Spleen (tissue), 13 donors: ENCODE data around the gene SERPINA4. TPM values are rescaled to one million over a fixed set of nuclear protein-coding genes. Genes with fewer than 3 reads are reported as not detected.

Source experiments
- DNase-seq: peaks from one replicate; pipeline ENCODE4 v3.0.0-alpha.2; 2020
- H3K27ac ChIP-seq, 8 donors: fragments of 200-600 bp; sonication (generic) in 7 of 8; 1 replicate in 4 of 8; 2 replicates in 4 of 8; pipeline versions ENCODE4 v1.5.0 to v1.8.0; 2016 to 2021; ENCODE audit warnings: inconsistent platforms in 4 of 8, mild to moderate bottlenecking in 4 of 8, moderate library complexity in 1 of 8
- H3K27me3 ChIP-seq, 7 donors: fragments of 200-600 bp; sonication (generic) in 6 of 7; replicated peaks in 1 of 7; 1 replicate in 4 of 7; 2 replicates in 3 of 7; pipeline versions ENCODE4 v1.5.0 to v1.8.0; 2016 to 2021; ENCODE audit warnings: inconsistent platforms in 3 of 7, mild to moderate bottlenecking in 1 of 7
- H3K36me3 ChIP-seq, 6 donors: fragments of 200-600 bp; sonication (generic) in 5 of 6; 1 replicate in 4 of 6; 2 replicates in 2 of 6; pipeline versions ENCODE4 v1.5.0 to v1.8.0; 2016 to 2021; ENCODE audit warnings: inconsistent platforms in 2 of 6
- H3K4me1 ChIP-seq, 6 donors: fragments of 200-600 bp; sonication (generic) in 5 of 6; 1 replicate in 3 of 6; 2 replicates in 3 of 6; pipeline versions ENCODE4 v1.5.0 to v1.8.0; 2016 to 2021; ENCODE audit warnings: inconsistent platforms in 3 of 6
- H3K4me3 ChIP-seq, 8 donors: fragments of 200-600 bp; sonication (generic) in 7 of 8; 1 replicate in 4 of 8; 2 replicates in 4 of 8; pipeline versions ENCODE4 v1.5.0 to v1.8.0; 2016 to 2021; ENCODE audit warnings: inconsistent platforms in 4 of 8, mild to moderate bottlenecking in 4 of 8, moderate library complexity in 2 of 8
- H3K9me3 ChIP-seq, 8 donors: fragments of 200-600 bp; sonication (generic) in 7 of 8; 1 replicate in 4 of 8; 2 replicates in 4 of 8; pipeline versions ENCODE4 v1.5.0 to v1.8.0; 2016 to 2021; ENCODE audit warnings: inconsistent platforms in 4 of 8
- POLR2A ChIP-seq, 3 donors: fragments of 450-650 bp; IDR thresholded peaks; one replicate each; pipeline ENCODE4 v1.5.1; 2017; ENCODE audit warnings: antibody characterized with exemption in 3 of 3, mild to moderate bottlenecking in 1 of 3
- POLR2AphosphoS5 ChIP-seq, 3 donors: sonication (generic); formaldehyde crosslinking; IDR thresholded peaks; one replicate each; pipeline ENCODE4 v1.5.1; 2017; ENCODE audit warnings: antibody characterized with exemption in 3 of 3
- WGBS, 5 donors: extraction: QIAGEN DNeasy Blood & Tissue Kit in 3 of 5; methylation state at CpG; one replicate each; pipeline versions ENCODE4 v1.1.5 to v1.1.7; 2013 to 2018; 5-methylcytosine and 5-hydroxymethylcytosine counted together
- intact Hi-C: fragments of 100-400 bp; cut with DNase I; formaldehyde crosslinking; loops from one replicate; pipeline ENCODE4 v1.15.0; 2023; ENCODE audit warnings: low total_unique reads
- long read RNA-seq, 2 donors: transcript quantifications; one replicate each; lab custom pipeline, GENCODE V29; 2026
- polyA plus RNA-seq, 3 donors: library from polyadenylated mRNA; stranded (reverse); fragments of 200-250 nt; gene quantifications; one replicate each; pipeline ENCODE4 v1.2.1, GENCODE V29; 2013
- total RNA-seq, 7 donors: library from RNA; depleted of rRNA in 3 of 7; stranded (reverse); fragments of >200 nt in 3 of 7; fragmentation: NEBNext Ultra II Directional in 4 of 7; extraction: Animal tissue kit (Norgen Biotek cat#: 25700) in 4 of 7; gene quantifications; one replicate each; pipeline versions ENCODE4 v1.1.0 to v1.2.1, GENCODE V29; 2016 to 2021
- TF ChIP-seq, protein P1 (sequence below), 11 experiments: fragments of 200-600 bp in 7 of 11; fragments of 450-650 bp in 4 of 11; sonication (generic) in 4 of 11; IDR thresholded peaks in 8 of 11; conservative IDR thresholded peaks in 3 of 11; 1 replicate in 7 of 11; 2 replicates in 4 of 11; pipeline versions ENCODE4 v1.4.0 to v1.8.0; 2016 to 2021; ENCODE audit warnings: antibody characterized with exemption in 11 of 11, inconsistent platforms in 4 of 11, mild to moderate bottlenecking in 1 of 11
- donor health status: healthy with polysubstance abuse.
- donor health status: DM: no; HTN: no; CAD: no; lungs with moderate emphysema.
- donor health status: DM: no; HTN: no; CAD: no.
- donor health status: Bipolar disorder and iron deficiency.
- donor health status: healthy.
- donor health status: DM: no; HTN: no; CAD: no.
- donor health status: DM: yes; HTN: yes; CAD: no.

SERPINA4 gene, protein sequence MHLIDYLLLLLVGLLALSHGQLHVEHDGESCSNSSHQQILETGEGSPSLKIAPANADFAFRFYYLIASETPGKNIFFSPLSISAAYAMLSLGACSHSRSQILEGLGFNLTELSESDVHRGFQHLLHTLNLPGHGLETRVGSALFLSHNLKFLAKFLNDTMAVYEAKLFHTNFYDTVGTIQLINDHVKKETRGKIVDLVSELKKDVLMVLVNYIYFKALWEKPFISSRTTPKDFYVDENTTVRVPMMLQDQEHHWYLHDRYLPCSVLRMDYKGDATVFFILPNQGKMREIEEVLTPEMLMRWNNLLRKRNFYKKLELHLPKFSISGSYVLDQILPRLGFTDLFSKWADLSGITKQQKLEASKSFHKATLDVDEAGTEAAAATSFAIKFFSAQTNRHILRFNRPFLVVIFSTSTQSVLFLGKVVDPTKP
- total RNA-seq, result not detected
- polyA plus RNA-seq, result not detected
- long read RNA-seq, donor 1, result 0 reads
- long read RNA-seq, donor 2, partial matches to known transcripts, result 0 of 3 reads
- long read RNA-seq, donor 2, other reads (novel, unspliced or antisense), result 0 of 3 reads

DNA sequence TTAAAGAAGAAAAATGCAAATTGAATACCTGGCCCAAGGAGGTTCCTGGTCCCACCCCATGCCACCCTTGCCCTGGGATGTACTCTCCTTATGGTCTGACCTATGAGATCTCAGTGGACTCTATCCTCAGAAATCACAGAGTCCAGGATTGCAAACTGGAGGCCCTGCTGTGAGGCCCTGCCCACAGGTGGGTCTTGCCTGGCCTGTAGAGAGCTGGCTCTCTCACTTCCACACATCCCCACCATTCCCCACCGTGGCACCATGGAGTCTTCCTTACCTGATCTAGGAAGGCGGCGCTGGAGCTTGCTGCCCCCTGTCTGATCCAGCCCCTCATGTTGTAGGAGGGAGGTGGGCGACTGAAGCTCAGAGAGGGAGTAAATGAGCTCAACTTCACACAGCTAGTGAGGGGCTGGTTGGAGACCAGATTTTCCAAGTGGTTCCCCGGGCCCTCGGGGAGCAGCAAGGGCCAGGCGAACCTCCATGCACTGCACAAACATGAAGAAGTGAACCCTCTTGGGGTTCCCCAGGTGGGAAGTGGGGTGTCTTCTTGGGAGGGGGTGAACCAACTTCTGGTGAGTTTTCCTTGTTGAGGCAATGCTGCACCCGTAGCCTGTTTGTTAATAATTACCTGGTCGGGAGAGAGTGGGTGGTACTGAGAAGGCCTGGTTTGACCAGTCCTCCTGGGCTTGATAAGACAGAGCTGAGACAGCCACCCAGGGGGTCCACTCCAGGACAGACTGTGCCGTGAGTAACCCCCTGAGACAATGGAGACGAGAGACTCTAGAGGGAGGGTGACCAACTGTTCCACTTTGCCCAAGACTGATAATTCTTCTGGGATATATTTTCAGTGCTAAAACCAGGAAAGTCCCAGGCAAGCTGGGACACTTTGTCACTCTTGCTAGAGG is at the start of gene SERPINA4:
TSS of gene SERPINA4 (plus strand) at position 692 of the 905 bp plus-strand sequence. CDS start 2,041 bp downstream, outside the sequence.
- Histone ChIP-seq H3K27ac (no peak within 1 kb of the TSS), H3K9me3 (peaks cover 0 to 15% (median 0%) of the 10 kb centered on the region in 8 donors), H3K36me3 (no peaks in the 10 kb centered on the region), H3K27me3 (peaks cover 0 to 27% (median 0%) of the 10 kb centered on the region in 7 donors), H3K4me3 (no peak within 1 kb of the TSS), H3K4me1 (no peaks in the 10 kb centered on the region)
- intact Hi-C loops, result no loop called here
- DNase-seq, result no peak
- TF ChIP-seq, protein P1, sequence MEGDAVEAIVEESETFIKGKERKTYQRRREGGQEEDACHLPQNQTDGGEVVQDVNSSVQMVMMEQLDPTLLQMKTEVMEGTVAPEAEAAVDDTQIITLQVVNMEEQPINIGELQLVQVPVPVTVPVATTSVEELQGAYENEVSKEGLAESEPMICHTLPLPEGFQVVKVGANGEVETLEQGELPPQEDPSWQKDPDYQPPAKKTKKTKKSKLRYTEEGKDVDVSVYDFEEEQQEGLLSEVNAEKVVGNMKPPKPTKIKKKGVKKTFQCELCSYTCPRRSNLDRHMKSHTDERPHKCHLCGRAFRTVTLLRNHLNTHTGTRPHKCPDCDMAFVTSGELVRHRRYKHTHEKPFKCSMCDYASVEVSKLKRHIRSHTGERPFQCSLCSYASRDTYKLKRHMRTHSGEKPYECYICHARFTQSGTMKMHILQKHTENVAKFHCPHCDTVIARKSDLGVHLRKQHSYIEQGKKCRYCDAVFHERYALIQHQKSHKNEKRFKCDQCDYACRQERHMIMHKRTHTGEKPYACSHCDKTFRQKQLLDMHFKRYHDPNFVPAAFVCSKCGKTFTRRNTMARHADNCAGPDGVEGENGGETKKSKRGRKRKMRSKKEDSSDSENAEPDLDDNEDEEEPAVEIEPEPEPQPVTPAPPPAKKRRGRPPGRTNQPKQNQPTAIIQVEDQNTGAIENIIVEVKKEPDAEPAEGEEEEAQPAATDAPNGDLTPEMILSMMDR (IDR thresholded peaks at IDR 0.05 in 8 of 11, conservative IDR thresholded peaks at IDR 0.05 in 3 of 11), result no peak
- TF ChIP-seq POLR2A (IDR thresholded peaks at IDR 0.05) (no peak), POLR2AphosphoS5 (IDR thresholded peaks at IDR 0.05) (no peak)
- WGBS, 5 donors, result 77 to 94% (median 84%) methylated on average over 8 to 11 of the region's 11 CpGs

DNA sequence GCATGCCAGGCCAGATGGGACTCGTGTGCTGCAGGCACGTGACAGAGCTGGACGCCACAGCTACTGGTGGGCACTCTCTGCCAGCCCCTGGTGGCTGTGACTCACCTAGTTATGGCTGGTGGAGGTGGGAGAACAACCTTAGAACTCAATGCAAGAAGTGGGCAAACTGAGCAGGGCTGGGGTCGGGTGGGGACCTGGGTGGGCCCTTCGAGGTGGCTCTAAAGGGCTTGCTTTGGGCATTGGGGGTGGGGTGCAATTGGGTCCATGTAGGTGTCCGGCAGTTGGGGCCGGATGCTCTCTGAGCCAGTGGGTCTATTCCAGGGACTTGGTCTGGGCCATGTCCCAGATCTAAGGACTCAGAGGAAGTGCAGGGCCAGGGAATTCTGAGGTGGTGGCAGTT is 46.9 kb upstream of the SERPINA4 start:
- Histone ChIP-seq H3K36me3 (no peaks in the 10 kb centered on the region), H3K27me3 (peaks cover 0 to 28% (median 0%) of the 10 kb centered on the region in 7 donors), H3K27ac (no peak overlapping the region), H3K4me1 (no peaks in the 10 kb centered on the region), H3K9me3 (peaks cover 0 to under 1% (median 0%) of the 10 kb centered on the region in 8 donors), H3K4me3 (no peak overlapping the region)
- DNase-seq, result no peak
- intact Hi-C loops, result no loop called here
- TF ChIP-seq, protein P1 (IDR thresholded peaks at IDR 0.05 in 8 of 11, conservative IDR thresholded peaks at IDR 0.05 in 3 of 11), result no peak
- TF ChIP-seq POLR2AphosphoS5 (IDR thresholded peaks at IDR 0.05) (no peak), POLR2A (IDR thresholded peaks at IDR 0.05) (no peak)
- 68 to 87% (median 76%) methylated on average over 6 to 7 of the region's 7 CpGs for WGBS, 5 donors

DNA sequence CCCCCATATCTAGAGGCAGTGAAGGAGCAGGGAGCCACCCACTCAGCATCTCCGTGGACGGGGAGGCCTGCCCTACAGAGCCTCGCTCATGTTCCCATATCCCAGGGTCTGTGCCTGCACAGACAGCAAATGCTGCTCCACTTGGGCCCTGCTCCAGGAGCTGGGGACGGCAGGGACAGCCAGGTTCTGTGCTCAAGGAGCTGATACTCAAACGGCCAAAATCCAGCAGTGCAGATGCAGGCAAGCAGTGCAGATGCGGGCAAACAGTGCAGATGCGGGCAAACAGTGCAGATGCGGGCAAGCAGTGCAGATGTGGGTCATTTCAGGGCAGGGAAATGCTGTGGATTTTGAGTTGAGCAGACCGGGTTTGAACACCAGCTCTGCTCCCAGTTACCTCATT is 45.8 kb upstream of the SERPINA4 start:
- 74 to 90% (median 79%) methylated on average over 9 of the region's 9 CpGs for WGBS, 5 donors
- Histone ChIP-seq H3K27me3 (peaks cover 0 to 28% (median 0%) of the 10 kb centered on the region in 7 donors), H3K9me3 (peaks cover 0 to 6% (median 0%) of the 10 kb centered on the region in 8 donors), H3K27ac (no peak overlapping the region), H3K4me1 (no peaks in the 10 kb centered on the region), H3K36me3 (no peaks in the 10 kb centered on the region), H3K4me3 (no peak overlapping the region)
- TF ChIP-seq POLR2AphosphoS5 (IDR thresholded peaks at IDR 0.05) (no peak), POLR2A (IDR thresholded peaks at IDR 0.05) (no peak)
- TF ChIP-seq, protein P1 (IDR thresholded peaks at IDR 0.05 in 8 of 11, conservative IDR thresholded peaks at IDR 0.05 in 3 of 11), result no peak
- DNase-seq, result no peak
- intact Hi-C loops, result no loop called here
